HG02852 (cell line): ENCODE data around the gene AKTIP.
"Not testable (repeated sequence)": the region's sequence is repeated elsewhere in the genome, so short reads cannot be mapped to it uniquely, and the experiment has no call there.

Experiments used
- ATAC-seq: cut with Tn5 transposase; IDR thresholded peaks from one replicate; pipeline ENCODE4 v1.9.1; 2021; ENCODE audit warnings: mild to moderate bottlenecking, moderate library complexity; ENCODE audit not compliant: unreplicated experiment

Gene AKTIP

DNA sequence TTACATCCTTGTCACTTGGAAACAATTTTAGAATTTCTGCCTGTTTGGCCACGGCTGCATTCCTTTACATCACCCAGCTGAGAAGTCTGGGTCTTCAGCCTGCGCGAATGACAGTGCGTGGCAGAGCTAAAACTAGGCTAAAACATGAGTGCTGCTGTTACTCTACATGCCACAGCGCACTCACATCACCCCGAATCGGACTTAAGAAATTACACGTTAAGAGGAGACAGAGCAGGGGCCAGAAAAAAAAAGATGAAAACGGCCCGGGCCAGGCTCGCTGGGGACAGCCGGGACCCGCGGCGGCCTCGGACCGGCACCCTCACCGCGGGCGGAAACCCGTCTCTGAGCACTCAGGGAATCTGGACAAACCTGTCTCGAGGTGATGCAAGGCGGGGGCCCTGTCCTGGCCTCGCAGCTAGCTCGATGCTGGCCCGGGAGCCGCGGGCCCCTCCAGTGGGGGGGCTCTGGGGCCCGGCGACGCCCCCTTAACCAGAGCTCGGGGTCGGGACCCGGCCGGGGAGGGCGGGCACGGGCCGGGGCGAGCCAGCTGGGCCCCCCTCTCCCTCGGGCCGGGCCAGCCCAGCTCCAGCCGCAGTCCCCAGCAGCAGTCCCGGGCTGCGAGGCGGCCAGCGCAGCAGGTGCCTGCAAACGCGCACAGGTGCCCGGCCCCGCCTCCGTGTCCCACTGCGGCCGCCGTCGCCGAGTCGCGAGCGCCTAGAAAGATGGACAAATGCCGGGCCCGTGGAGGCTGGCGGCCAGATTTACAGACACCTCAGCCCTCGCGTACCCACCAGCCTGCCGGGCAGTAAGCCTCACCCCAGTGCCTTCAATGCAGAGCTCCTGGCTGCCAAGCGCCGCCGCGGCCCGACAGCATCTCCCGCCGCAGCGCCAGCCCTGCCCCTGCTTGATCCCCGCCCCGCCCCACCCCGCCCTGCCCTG lies at the start of gene AKTIP:
TSS of gene AKTIP (minus strand) at position 879 of the 939 bp plus-strand sequence. CDS start 2,950 bp downstream, outside the sequence.
- ATAC-seq = peak; percentile 34

DNA sequence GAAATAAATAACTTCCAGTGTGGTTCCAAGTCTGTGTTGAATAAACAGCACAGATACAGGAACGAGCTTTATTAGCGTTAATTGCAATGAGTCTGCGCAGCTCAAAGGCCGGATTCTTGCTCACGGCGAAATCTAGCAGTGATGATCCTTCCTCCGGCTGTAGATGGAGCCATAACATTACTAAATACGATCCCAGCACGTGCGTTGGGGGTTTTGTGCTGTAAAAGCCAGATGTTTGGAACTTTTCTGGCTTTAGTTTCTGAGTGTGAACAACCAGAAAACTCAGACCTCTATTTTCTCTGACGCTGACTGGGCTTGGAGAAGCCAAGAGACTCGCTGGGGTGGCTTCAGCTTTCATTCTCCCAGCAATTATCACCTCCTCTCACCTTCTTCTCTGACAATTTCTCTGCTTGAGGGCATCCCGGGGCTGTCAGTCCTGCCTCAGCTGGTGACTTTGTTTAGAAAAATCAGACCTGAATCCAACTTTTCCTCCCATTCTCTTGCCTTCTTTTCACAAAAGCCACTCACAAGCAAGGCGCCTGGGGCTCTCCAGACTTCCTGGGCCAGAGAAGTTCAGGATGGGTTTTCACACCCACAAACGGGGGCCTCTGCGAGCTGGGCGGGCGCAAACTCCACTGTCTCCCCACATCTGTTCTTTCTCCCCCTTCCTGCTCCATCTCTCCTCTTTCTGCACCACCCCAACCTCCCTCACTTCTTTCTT lies 47.1 kb upstream of the AKTIP start:
- ATAC-seq = peak; percentile 79

DNA sequence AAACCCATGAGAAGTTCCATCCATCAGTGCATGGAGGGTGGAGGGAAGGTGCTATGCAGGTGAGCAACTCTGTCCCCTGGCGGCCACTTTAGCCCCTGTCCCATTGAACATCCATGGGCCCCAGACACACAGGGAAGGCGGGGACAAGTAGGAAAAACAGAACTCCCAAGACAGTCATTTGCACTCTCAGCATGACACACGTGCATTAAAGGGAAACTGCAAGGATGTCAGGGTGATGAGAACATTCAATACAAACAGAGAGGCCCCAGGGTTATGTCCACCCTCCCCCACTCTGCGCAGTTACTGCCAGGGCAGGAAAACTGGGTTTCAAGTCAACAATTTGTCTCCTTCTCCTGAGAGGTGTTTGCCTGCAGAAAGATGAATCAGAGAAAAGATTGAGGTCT lies 44.0 kb upstream of the AKTIP start:
- no peak for ATAC-seq

DNA sequence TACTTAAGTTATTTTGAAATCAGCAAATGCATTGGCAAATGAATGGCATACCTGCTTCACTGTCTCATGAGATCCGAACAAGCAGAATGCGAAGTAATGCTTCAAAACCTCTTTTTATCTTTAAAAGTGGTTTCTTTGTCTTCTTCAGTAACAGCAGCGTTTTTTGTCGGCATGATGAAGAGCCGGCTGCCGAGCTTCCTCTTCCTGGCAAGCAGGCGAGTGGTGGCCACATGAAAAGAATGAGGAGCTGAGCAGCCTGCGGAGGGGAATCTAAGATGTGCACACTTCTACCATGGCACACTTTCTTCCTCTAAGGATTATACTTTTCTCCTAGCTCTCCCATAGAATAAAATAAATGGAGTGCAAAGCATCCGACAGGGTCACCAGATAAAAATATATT lies 42.4 kb upstream of the AKTIP start:
- no peak for ATAC-seq

DNA sequence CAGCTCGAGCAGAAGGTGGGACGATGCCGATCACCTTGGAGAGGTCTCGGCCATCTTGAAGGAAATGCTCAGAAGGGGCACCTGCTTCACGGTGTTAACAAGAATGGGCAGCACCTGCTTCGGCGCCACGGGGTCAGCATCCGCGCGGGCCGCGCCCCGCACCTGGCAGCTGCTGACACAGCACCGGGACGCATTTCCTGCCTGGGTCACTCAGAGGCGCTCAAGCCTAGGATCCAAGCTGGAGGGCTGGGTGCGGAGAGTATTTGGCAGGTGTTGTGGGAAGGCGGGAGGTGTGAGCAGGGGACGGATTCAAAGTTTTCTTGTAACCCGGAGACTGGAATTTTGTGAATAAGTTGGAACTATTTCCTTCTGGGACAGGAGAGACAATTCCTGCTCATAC lies 39.3 kb upstream of the AKTIP start:
- no peak for ATAC-seq

DNA sequence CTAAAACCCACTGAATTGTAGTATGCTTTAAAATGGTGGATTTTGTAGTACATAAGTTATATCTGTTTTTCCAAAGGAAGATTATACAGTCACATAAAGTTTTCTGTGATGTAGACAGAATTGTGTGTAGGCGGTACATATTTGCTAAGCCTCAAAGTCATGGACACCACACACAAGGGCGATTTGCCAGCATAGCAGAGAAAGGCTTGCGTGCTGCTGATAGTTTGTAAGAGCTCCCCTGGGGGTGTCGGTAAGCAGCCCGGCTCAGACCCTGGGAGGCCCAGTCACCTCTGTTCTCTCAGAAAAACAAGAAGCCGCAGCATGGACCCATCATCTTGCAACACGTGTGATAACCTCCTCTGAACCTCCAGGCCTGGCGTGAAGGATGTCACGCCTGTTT lies 38.3 kb upstream of the AKTIP start:
- no peak for ATAC-seq

DNA sequence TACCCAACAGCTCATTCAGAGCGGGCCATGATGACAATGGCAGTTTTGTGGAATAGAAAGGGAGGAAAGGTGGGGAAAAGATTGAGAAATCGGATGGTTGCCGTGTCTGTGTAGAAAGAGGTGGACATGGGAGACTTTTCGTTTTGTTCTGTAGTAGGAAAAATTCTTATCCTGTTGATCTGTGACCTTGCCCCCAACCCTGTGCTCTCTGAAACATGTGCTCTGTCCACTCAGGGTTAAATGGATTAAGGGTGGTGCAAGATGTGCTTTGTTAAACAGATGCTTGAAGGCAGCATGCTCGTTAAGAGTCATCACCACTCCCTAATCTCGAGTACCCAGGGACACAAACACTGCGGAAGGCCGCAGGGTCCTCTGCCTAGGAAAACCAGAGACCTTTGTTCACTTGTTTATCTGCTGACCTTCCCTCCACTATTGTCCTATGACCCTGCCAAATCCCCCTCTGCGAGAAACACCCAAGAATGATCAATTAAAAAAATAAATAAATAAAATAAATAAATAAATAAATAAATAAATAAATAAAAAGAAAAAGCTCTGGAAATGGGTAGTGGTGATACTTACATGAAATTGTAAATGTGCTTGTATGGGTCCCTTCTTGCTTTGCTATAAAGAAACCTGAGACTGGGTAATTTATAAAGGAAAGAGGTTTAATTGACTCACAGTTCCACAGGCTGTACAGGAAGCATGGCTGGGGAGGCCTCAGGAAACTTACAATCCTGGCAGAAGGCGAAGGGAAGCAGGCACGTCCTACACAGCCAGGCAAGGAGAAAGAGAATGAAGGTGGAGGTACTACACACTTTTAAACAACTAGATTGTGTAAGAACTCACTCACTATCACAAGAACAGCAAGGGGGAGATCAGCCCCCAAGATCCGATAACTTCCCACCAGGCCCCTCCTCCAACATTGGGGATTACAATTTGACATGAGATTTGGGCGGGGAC lies 37.0 kb upstream of the AKTIP start:
- ATAC-seq = not testable (repeated sequence)

DNA sequence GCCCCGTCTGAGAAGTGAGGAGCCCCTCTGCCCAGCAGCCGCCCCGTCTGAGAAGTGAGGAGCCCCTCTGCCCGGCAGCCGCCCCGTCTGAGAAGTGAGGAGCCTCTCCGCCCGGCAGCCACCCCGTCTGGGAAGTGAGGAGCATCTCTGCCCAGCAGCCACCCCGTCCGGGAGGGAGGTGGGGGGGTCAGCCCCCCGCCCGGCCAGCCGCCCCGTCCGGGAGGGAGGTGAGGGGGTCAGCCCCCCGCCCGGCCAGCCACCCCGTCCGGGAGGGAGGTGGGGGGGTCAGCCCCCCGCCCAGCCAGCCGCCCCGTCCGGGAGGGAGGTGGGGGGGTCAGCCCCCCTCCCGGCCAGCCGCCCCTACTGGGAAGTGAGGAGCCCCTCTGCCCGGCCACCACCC lies 36.3 kb upstream of the AKTIP start:
- not testable (repeated sequence) for ATAC-seq

DNA sequence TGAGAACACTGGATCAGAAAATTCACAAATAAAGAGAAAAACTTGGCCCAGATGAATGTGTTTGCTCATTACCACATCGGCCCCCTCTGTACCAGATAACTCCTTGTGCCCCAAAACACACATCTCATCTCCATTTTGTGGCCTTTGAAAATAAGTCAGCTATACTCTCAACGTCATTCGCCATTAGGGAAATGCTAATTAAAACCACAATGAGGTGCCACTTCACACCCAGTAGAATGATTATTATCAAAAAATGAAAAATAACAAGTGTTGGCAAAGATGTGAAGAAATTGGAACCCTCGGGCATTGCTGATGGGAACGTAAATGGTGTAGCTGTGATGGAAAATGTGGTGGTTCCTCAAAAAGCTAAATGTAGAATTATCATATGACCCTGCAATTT lies 34.6 kb upstream of the AKTIP start:
- ATAC-seq = no peak

DNA sequence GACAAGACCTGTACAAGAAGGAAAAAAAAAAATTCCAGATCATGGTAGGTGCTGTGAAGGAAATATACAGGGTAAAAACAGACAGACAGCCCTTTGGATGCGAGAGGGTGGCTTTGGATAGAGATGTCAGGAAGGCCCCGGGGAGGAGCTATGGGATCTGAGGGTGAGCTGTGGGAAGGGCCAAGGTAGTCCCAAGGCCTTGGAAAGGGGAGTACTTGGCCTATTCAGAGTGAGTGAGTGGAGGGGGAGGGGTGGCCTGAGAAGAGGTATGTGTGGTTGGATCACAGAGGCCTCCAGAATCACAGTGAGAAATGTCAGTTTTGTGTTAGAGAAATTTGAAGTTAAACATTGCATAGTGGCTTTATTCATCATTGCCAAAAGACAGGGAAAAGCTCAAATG lies 31.2 kb upstream of the AKTIP start:
- ATAC-seq = no peak

DNA sequence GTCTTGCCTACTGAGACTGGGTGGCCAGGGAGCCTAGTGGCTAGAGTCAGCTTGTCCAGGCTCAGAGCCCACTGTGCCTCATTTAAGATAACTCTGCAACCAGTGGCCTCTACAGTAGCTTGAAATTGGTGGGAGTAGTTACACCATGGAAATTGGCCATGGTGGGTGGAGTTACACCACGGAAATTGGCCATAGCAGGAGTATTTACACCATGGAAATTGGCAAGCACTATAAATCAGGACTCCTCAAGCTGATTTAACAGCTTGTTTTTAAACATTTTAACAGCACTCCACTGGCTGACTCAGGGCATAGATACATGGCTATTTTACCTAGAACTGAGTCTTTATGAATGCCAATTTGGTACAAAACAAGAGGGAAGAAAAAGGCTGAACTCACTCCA lies 27.7 kb upstream of the AKTIP start:
- no peak for ATAC-seq

DNA sequence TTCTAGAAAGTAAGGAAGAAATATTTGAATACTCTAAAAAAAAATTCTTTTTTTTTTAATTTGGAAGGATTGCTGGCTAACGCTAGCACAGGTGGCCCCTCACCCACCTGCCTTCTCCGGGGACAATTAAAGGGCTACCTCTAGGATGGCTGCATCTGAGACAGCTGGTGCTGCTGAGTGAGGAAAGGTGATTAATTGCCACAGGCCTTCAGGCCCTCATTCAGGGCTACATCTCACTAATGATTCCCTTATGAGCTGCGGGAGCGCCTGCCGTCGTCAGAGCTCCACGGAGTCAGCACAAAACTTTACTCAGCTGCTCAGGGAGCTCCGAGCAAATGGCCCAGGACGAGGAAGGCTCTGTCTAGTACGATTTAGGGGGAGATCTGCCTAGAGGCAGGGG lies 27.0 kb upstream of the AKTIP start:
- ATAC-seq = no peak

DNA sequence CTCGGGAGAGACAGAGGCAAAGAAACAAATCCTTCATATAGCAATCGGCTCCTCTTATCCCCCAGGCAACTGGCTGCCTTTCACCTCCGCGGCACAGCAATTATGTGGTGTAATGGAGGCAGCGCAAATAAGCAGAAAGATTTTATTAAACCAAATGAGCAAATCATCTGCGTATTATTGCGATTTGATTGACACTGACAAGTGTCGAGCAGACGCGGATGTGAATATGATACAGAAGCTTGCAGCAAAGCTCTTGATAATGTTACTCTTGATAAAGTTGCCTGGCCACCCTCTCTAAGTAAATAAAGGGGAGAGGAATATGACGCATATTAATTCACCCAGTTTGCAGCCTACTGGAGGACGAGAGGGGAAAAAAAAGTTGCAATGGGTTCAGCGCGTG lies 26.5 kb upstream of the AKTIP start:
- no peak for ATAC-seq

DNA sequence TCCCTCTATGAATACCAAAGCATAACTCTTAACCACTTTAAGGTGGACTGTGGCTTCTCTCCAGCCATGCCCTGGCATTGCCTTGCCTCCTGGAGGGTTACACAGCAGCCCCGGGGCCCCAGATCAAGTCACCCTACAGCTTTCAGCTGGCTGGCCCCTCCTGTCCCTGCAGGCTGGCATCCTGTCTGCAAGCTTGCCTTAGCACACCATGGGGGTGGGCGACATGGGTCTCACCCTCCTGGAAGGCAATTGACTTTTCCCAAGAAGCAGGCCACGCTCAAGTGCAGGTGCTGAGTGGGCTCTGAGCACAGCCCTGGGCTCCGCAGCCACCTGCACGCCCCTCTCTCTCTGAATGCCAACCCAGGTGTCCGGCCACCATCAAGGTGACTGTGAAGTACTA lies 25.8 kb upstream of the AKTIP start:
- ATAC-seq = no peak

DNA sequence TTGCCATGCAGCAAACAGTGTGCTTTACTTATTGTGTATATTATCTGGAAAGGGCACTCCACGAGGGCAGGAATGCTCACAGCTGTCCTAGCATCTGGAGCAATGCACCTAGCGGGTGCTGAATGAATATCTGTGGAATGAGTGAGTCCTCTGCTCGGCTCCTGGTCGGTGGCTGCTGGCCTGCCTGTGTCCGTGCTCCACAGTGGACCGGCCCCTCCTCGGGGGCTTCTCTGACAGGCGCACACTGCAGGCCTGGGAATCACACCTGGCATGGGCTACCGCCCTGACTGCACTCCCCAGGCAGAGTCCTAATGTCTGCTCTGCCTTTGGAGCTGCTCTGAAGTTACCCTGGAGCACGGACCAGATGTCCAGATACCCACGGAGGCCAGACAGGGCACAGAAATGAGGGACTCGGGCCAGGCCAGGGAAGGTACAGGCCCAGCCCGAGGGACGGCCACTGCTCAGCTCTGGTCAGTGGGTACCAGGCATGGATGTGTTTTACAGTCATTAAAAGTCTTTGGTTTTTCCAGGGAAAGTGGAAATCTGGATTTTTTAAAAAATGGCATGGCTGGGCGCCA lies 21.1 kb upstream of the AKTIP start:
- ATAC-seq = no peak

DNA sequence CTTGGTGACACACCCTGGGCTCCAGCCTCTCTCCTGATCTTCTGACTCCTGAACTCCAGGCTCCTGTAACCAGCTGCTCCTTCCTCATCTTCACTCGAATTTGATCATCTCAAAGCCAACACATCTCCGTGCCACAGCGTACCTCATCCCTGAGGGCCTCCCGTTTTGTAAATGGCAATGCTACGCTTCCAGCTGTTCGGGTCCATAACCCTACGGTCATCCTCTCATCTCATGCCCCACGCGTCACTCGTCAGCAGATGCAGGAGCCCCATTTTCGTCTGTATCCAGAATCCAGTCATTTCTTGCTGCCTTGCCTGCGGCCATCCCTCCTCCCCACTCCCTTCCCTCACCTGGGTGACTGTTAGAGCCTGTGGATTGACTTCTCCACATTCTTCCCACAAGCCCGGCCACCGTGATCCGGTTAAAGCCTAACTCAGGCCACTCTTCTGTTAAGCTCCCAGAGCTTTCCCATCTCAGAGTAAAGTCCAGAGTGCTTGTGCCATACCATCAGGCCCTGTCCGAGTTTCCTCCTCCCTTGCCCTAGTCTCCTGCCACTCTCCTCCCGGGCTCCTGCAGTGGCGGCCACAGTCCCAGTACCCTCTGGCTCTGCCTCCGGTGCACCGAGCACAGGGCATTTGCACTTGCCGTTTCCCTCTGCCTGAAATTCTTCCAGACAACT lies 20.3 kb upstream of the AKTIP start:
- ATAC-seq = no peak

DNA sequence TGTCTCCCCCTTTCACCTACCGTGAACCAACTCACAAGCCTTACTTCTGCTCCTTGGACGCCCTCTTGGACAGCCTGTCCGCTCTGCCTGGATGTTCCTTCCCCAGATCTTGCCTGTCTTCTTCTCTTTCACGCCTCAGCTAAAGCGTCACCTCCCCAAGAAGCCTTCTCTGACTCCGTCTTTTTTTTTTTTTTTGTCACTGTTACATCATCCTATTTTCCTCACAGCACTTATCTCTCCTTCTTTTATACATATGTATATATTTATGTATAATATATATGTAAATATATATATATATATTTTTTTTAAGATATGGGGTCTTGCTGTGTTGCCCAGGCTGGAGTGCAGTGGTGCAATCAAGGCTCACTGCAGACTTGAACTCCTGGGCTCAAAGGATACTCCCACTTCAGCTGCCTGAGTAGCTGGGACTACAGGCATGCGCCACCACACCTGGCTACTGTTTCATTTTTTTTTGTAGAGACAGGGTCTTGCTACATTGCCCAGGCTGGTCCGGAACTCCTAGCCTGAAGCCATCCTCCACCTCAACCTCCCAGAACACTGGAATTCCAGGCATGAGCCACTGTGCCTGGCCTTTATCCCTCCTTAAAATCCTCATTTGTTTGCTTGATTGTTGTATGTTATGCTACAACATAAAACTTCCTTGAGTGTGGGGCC lies 16.5 kb upstream of the AKTIP start:
- ATAC-seq = no peak

DNA sequence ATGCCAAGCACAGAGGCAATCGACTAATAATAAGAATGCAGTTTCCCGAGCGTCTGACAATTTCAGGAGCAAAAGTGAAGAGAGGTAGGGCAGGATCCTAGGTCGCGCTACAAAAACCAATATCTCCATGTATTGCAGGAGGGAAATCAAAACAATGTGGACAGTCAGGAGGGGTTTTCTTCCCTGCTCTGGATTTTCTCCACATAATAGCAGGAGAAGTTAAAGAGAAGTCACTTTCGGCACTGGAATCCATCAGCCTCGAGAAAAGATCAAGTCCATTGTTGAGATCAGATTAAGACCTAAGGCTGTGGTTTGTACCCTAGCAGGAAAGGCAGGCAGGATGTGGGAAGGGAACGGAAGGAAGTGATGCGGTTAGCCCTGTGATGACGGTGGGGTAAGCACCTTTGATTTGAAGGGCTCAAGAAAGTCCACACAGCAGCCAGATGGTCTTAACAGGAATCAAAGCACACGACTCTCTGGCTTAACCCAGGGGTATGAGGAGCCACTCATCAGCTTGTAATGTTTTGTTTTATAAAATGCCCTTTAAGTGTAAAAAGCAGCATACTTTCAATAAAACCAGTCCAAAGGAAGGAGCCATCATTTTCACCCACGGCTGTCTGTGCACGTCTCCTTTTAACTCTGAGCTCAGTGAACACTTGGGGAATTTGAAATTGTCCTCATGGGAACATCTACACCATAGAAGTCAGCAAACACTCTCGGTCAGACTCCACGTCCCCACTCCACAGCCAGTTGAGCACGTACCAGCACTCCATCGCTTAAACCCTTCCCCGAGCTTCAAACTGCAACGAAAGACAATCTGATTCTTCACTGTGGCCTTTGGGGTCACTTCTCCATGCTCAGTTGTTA lies 15.8 kb upstream of the AKTIP start:
- peak; percentile 98 for ATAC-seq

DNA sequence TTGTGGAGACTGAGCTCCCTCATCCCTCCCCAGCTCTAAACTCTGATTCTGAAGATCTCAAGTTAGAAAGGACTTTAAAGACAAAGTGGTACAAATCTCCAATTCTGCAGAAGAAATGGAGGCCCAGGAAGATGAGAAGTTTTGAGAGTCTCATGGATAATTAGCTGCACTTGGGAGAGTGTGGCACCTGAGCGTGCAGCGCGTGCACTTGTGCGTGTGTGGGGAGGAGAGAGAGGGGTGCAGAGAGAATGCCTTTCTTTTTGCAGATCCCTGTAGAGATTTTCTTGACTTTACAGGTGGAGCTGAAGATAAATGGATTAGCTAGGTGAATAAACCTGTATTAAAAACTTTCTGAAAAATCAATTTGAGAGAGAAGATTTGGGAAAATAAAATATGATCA lies 14.8 kb upstream of the AKTIP start:
- ATAC-seq = no peak
